HG03378 (cell line): ENCODE results near the gene EPHA6.
"Not testable (repeated sequence)": the region's sequence is repeated elsewhere in the genome, so short reads cannot be mapped to it uniquely, and the experiment has no call there.

ENCODE experiments used
- ATAC-seq: cut with Tn5 transposase; IDR thresholded peaks from one replicate; pipeline ENCODE4 v1.9.1; 2021; ENCODE audit warnings: mild to moderate bottlenecking, moderate library complexity; ENCODE audit not compliant: unreplicated experiment

EPHA6 gene

DNA sequence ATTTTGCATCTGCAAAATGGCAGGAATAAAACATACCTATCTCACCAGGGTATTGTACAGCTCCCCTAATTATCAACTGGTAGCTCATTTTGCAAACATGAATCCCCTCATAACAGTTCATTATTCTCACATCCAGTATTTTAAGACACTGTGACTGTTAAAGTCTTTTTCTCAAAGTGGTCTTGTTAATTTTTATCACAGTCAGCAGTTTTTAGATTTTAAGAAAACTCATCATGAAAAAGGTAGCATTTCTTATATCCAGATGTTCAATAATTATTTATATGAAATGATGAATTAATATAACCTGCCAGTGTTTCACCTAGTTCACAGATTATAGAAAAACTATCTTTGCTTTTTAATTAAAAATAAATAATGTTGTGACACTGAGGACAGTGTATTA is 595.2 kb downstream of the EPHA6 start:
- ATAC-seq: no peak

DNA sequence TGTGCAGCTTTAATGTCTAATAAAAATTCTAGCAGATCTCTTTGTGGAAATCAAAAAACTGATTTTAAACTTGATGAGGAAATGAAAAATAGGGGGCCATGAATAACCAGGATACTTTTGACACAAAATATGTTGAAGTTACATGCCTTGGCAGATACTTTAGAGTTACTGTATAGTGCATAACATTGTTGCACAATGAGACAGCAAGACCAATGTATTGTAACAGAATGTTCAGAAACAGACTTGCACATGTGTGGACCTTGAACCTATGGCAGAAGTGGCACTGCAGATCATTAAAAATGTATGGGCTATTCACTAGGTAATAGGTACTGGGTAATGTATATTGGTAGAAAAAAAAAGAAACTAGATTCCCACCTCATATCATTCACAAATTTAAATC is 607.2 kb downstream of the EPHA6 start:
- ATAC-seq: no peak

DNA sequence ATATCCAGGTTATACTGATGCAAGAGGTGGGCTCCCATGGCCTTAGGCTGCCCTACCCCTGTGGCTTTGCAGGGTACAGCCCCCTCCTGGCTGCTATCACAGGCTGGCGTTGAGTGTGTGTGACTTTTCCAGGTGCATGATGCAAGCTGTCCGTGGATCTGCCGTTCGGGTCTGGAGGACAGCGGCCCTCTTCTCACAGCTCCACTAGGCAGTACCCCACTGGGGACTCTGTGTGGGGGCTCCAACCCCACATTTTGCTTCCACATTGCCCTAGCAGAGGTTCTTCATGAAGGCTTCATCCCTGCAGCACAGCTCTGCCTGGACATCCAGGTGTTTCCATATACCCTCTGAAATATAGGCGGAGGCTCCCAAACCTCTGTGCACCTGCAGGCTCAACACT is 610.6 kb downstream of the EPHA6 start:
- ATAC-seq: no peak

DNA sequence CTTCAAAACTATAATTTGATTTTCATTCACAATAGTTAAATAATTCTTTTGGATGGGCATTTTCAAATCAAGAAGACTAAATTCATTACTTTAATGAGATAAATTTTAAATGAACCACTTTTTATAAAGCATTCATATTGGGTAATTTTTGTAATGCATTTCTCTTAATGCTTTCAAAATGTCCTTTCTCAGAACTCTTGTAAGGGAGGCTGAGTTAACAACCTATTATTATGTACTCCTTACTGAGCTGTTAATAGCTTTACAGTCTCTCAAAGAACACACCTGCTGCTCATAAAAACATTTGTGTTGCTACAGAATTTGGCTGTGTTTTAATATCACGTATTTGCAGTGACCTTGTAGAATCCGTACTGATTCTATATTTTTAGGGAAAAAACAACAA is 616.2 kb downstream of the EPHA6 start:
- ATAC-seq: no peak

DNA sequence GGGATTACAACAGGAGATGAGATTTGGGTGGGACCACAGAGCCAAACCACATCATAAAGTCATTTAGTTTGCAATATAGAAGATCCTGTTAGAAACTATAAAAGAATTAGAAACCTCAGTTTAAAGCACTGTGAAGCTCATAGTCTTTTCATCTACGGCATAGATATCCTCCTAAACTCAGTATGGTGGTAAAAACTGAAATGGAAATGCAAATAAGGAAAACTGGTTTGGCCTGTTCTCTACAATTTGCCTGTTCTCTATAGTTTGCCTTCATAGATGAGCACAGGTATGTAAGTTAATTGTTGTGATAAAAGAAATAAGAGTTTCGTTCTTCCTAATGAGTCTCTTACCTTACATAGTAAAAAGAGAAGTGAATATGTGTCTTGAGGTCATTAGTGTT is 618.5 kb downstream of the EPHA6 start:
- ATAC-seq: no peak

DNA sequence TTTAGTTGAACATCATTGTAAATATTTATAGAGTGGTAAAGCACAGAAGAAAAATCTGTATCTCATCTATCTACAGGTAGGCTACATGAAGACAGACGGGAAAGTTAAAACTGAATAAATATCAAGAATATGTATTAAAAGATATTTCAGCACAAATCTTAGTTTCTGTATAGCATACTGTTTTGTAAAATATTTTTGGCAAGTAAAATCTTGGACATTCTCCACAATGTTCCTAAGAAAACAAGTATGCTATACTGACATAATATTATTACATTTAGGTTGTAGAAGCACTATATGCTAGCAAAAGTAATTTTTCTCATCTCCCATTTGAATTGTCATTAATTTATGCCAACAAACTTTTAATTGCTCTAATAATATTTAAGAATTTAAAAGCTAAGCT is 623.7 kb downstream of the EPHA6 start:
- ATAC-seq: no peak

DNA sequence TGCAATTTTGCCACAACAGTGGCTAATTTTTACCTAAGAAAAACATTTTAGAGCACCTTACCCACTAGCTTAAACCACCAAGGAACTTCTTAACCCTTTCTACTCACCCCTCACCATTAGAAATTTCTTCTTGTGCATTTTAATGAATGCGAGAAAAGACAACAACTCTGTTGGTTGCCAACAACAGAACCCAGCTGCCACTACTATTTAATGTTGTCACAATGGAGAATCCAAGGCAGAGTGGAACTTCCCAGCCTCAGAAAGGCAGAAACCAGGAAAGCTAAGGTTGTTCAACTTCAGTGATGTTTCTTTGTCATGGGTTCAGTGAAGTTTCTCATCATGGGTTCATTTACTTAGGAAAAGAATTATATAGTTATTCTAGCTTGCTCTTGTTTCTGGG is 625.0 kb downstream of the EPHA6 start:
- no peak for ATAC-seq

DNA sequence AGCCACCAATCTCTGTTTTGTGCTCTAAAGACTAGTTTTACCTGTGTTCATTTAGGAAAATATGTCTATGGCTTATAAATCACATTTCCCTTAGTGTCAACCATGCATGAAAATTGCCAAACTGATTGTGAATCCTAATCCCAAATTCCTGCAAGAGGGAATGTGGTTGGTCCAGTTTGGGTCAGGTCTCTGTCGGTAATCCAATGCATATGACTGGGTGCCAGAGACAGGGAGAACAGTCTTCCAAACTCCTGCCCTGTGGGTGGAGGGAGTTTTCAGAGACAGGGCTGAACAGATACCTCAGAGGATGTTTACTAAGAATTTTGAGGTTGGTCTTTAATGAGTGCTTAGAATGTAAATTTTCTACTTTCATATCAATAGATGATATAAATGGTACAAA is 649.6 kb downstream of the EPHA6 start:
- ATAC-seq: no peak

DNA sequence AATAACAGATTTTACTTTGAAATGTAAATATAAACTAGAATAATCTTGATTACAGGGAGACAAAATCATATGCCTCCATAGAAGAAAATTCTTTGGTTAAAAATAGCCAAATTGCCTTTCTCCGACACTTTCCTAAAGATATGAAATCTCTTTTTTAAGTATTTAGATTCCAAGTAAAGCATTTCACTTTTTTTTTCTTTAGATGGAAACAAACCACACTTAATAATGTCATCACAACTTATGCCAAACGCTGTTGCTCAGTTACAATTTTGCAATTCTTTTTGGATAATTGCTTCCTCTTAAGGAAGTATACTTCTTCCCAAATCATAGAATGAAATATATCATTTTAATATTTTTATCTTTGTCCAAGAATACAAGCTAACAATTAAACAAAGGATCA is 656.1 kb downstream of the EPHA6 start:
- no peak for ATAC-seq

DNA sequence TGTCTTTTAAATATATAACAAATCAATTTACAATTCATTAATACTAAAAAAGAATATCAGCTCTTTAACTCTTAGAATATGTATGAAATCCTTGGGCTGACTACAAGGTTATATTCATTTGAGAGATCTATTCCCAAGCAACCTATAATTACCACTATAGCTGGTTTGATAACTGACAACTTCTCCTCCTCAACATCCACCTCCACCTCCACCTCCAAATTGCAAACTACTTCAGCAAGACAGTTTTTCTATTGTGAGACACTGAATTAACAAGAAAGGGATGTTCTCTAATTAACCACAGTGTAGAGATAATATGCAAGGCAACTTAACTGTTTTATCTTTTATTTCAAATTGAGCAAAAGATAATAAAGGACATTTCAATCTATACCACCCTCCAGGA is 665.3 kb downstream of the EPHA6 start:
- no peak for ATAC-seq

DNA sequence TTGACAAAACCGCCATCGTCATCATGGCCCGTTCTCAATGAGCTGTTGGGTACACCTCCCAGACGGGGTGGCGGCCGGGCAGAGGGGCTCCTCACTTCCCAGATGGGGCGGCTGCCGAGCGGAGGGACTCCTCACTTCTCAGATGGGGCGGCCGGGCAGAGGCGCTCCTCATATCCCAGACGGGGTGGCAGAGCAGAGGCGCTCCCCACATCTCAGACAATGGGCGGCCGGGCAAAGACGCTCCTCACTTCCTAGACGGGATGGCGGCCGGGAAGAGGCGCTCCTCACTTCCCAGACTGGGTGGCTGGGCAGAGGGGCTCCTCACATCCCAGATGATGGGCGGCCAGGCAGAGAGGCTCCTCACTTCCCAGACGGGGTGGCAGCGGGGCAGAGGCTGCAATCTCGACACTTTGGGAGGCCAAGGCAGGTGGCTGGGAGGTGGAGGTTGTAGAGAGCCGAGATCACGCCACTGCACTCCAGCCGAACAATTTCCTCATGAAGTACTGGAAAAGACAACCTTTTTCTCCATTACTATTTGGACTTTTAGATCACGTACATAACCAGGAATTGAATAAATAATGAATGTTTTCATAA is 666.4 kb downstream of the EPHA6 start:
- ATAC-seq: not testable (repeated sequence)

DNA sequence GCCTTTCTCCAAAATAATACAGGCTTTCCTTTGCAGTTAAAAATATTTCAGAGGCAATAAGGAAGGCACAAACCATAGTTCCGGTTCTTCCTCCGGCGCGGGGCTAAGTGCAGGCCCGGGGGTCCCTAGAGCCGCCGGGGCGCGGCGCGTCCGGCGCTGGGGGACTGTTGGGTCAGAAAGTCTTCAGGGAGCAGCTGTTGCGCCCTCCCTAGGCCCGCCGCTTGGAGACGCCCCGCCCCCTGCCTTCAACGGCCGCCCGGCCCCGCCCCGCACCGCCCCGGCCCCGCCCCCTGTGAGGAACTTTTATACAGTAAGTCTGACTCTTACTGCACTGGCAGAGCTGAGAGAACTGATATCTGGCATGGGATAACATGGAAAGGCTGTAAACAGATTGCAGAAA is 667.0 kb downstream of the EPHA6 start:
- no peak for ATAC-seq

DNA sequence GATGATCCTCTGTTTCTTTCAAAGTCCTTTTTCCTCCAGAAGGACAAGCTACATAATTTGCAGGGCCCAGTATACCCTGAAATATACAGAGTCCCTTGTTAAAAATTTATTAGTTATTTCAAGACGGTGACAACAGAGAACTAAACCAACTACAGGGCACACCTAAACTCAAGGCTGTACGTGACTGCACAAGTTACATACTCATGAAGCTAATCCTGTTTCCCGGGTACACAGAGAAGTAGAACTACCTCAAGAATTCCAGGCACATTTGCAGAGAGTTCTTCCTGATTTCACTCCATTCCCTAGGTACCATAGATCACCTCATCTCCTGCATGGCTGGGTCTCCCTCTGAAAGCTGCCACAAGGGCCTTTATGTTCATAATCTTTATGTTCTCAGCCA is 670.8 kb downstream of the EPHA6 start:
- ATAC-seq: no peak

DNA sequence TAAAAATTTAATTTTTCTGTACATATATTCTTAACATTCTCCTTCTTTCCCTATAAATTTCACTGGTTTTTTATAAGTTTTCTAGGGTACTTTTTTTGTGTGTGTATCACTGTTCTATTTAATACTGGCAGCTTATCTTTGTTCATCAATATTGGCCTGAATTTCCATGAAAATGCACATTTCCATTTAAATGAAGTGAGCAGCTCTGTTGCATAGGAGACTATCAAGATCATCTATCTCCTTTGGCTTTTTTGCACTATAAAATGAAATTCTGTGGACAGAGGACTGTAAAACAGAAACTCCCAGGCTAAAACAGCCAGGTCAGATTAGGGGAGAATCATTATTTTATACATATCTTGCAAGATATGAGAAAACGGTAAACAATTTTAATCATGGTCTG is 673.2 kb downstream of the EPHA6 start:
- no peak for ATAC-seq

DNA sequence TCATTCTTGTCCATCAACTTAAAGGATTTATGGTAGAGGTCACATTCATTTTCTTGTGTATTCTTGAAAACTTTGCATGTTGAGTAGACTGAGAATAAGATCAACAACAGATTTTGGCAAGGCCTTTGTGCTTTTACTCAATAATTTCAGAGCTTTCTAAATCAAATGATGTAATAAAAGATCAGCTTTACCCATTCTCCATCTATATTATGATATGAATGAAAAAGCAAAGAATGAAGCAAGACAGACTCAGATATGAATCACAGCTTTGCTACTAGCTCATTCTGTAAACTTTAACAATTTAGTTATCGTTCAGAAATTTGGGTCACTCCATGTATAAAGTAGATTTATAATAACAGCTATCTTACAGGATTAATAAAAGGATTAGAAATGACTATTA is 674.3 kb downstream of the EPHA6 start:
- ATAC-seq: no peak

DNA sequence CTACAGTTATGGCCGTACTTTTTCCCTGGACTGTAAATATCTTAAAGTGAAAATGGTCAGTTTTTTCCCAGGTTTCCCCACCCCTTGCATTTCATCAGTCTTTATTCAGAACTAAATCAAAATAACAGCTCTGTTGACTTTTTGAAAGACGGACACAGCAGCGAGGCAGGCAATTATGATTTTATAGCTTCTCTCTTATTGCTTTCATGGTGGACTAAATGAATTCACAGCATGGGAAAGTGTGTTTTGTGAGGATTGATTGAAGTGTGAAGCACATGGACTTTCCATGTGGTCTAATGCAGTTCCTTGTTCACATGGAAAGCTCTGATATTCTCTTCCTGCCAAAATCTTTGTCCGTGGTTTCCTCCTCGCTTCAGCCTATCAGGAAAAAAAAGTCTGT is 681.5 kb downstream of the EPHA6 start:
- ATAC-seq: no peak

DNA sequence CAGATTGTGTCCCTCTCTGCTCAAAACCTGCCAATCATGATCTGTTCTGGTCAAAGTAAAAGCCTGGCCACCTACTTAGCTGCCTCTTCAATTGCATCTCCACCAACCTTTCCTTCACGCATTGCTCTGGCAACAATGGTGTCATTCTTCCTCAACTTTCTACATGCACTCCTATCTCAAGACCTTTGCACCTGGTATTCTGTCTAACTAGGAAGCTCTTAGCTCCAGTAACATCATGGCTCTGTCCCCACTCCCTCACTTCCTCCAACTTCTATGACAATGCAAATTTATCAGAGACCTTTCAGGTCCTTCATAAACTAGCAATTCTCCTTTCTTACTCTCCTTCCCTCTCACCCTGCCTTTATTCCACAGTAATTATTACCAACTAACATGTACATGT is 682.7 kb downstream of the EPHA6 start:
- ATAC-seq: no peak

DNA sequence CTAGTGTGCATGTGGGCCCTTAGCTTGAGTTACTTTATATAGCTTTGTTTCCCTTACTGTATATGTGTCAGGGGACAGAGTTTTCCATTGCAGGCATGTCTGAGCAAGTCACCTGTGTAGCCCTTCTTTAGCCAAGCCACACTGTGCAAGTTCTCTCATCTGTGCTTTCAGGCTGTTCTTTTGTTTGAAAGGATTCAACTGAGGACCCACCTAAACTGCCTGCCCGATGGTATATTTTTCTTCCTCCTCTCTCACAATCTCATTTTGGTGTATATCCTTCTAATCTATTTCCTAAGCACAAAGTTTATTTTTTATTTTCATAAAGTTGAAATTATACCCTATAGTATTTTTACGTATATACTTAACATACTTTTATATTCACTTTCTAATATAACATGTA is 690.1 kb downstream of the EPHA6 start:
- no peak for ATAC-seq

DNA sequence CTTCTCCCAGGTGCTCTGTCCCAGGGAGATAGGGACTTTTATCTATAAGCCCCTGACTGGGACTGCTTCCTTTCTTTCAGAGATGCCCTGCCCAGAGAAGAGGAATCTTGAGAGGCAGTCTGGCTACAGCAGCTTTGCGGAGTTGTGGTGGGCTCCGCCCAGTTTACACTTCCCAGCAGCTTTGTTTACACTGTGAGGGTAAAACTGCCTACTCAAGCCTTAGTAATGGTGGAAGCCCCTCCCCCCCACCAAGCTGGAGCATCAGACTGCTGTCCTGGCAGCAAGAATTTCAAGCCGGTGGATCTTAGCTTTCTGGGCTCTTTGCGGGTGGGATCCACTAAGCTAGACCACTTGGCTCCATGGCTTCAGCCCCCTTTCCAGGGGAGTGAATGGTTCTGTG is 696.4 kb downstream of the EPHA6 start:
- no peak for ATAC-seq

DNA sequence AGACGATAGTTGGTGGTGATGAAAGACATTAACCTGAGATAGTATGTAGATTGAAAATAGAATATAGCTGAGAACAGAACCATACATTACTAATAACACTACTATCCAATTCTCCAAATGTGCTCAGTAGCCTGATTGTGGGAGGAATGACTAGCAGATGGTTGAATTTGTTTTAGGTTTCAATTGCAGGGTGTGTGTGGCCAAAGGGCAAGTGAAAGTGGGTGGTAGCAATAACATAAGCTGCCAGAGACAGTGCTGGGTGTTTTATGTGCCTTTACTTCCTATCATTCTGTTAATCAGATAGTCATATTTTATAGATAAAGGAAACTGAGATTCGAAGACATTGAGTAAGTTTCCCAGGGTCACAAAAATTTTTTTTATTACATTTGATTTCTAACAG is 700.7 kb downstream of the EPHA6 start:
- ATAC-seq: no peak

DNA sequence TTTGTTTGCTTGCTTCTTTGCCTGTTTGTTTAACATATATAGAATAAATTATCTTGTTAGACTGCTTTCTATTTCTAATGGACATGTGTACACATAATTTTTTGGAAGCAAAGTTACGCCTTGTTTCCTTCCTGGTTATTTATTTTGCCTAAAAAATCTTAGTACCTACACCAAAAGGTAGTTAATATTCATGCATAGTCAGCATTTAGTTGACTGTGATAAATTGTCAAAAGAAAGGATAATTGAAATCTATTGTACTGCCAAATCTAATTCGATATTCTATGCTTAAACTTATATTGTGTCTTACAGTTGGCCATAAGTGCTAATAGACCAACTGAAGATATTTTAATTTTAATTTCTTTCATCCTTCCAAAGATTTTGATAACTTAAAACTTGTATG is 716.3 kb downstream of the EPHA6 start:
- no peak for ATAC-seq

DNA sequence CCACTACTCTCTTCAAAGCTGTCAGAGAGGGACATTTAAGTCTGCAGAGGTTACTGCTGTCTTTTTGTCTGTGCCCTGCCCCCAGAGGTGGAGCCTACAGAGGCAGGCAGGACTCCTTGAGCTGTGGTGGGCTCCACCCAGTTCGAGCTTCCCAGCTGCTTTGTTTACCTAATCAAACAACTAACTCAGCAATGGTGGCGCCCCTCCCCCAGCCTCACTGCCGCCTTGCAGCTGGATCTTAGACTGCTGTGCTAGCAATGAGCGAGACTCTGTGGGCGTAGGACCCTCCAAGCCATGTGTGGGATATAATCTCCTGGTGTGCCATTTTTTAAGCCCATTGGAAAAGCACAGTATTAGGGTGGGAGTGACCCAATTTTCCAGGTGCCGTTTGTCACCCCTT is 733.2 kb downstream of the EPHA6 start:
- ATAC-seq: not testable (repeated sequence)

DNA sequence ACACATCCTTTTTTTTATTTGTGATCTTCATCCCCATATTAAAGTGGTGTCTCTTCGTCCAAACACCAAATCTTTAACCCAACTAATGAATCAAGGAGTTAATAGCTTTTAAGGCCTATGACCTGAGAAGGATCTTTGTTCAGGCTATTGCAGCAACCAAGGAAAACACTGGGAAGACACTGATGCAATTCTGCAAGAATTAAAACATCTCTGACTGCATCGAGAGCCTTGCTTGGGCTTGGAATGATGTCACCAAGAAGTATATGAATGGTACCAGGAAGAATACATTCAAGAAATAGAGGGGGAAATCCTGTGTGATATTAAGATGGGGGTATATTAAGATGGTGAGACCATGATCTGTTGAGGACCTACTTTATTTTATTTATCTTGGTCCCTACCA is 736.0 kb downstream of the EPHA6 start:
- ATAC-seq: no peak

DNA sequence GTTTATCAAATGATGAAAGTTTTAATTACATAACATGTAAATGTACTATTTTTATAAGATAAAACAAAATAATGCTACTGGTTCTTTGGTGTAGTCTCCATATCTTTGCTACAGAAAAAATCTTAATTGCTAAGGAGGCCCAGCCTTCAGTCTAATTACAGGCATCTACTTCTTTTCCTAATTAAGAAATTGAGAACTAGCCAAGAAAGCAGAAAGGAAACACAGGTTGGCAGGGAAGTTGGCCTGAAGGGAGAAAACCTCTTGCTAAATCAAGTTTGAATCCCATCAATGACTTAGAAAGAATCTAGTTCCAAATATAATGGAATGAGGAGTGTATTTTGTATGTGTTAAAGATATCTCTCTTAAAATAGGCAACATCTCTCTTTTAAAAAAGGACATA is 737.8 kb downstream of the EPHA6 start:
- no peak for ATAC-seq
